K562 (cell line): ENCODE data around the gene ADK. TPM values are rescaled to one million over a fixed set of nuclear protein-coding genes. Genes with fewer than 3 reads are reported as not detected.

Experiments used
- ATAC-seq: fragments of 200-7000 bp; cut with Tn5 transposase; 3 replicates; pipeline ENCODE4 v1.9.1; 2020; ENCODE audit warnings: moderate library complexity
- BruUV-seq: library from RNA; stranded (reverse); fragments of 400-500 nt; replicated peaks from 2 replicates; lab custom pipeline; 2021; lab: Mats Ljungman, UMichigan
- CTCF ChIA-PET: fragments of 300-600 bp; formaldehyde crosslinking; extraction: SDS; loops from one replicate; lab custom pipeline; 2021; ENCODE audit warnings: low intra/inter-chr PET ratio; lab: Yijun Ruan, JAX
- POLR2A ChIA-PET: fragments of 300-600, 350-650 bp; sonication (Branson Sonifier 250); formaldehyde crosslinking; extraction: SDS; loops from one replicate; lab custom pipeline; 2021; ENCODE audit warnings: antibody characterized with exemption, inconsistent platforms; lab: Yijun Ruan, JAX
- DNase-seq, 4 experiments: peaks; one replicate each; pipeline versions ENCODE4 v3.0.0 to v3.0.0-alpha.2; 2011 to 2018; ENCODE audit warnings: low spot score in 3 of 4, mixed read lengths in 3 of 4; ENCODE audit errors: extremely low read depth in 1 of 4
- FAIRE-seq: peaks from 2 replicates; lab custom pipeline; 2011; peaks lifted over from hg19 to GRCh38; lab: Jason Lieb, UNC
- H2AFZ ChIP-seq: 2 replicates; pipeline ENCODE4 v1.6.0; 2011; ENCODE audit warnings: low read depth, low read length, control low read depth, inconsistent platforms
- H3K27ac ChIP-seq: fragments of 200-600 bp; 3 replicates; pipeline ENCODE4 v1.8.0; 2011; ENCODE audit warnings: low read depth, mild to moderate bottlenecking, control low read depth, inconsistent platforms, low read length, moderate library complexity, mixed read lengths; ENCODE audit errors: extremely low read depth
- H3K27me3 ChIP-seq, 2 experiments: fragments of 300-600 bp in 1 of 2; 2 replicates in 1 of 2; 3 replicates in 1 of 2; pipeline versions ENCODE4 v1.6.0 to v1.8.0; 2011; ENCODE audit warnings: inconsistent platforms in 2 of 2, low read length in 2 of 2, mild to moderate bottlenecking in 1 of 2, mixed read lengths in 1 of 2, moderate library complexity in 1 of 2; ENCODE audit not compliant: control insufficient read depth in 2 of 2, insufficient read depth in 2 of 2
- H3K36me3 ChIP-seq: fragments of 300-600 bp; 3 replicates; pipeline ENCODE4 v1.8.0; 2011; ENCODE audit warnings: mild to moderate bottlenecking, low read length, inconsistent platforms; ENCODE audit not compliant: control insufficient read depth, insufficient read depth
- H3K4me1 ChIP-seq, 2 experiments: fragments of 200-600 bp in 1 of 2; replicated peaks in 1 of 2; 2 replicates in 1 of 2; 3 replicates in 1 of 2; pipeline versions ENCODE4 v1.5.1 to v1.8.0; 2011; ENCODE audit warnings: inconsistent platforms in 2 of 2, low read length in 2 of 2, mild to moderate bottlenecking in 1 of 2, mixed read lengths in 1 of 2, moderate library complexity in 1 of 2; ENCODE audit not compliant: control insufficient read depth in 2 of 2, insufficient read depth in 2 of 2
- H3K4me2 ChIP-seq: 2 replicates; pipeline ENCODE4 v1.6.1; 2011; ENCODE audit warnings: low read length, control low read depth, inconsistent platforms, mixed read lengths; ENCODE audit not compliant: insufficient read depth
- H3K4me3 ChIP-seq: fragments of 200-600 bp; sonication (generic), shearing (Covaris generic); 2 replicates; pipeline ENCODE4 v1.5.1; 2016; ENCODE audit warnings: control low read depth, inconsistent platforms
- H3K79me2 ChIP-seq: fragments of 200-600 bp; 3 replicates; pipeline ENCODE4 v1.8.0; 2011; ENCODE audit warnings: low read length, inconsistent platforms; ENCODE audit not compliant: control insufficient read depth, insufficient read depth
- H3K9ac ChIP-seq, 2 experiments: 2 replicates each; pipeline versions ENCODE4 v1.6.0 to v1.6.1; 2011; ENCODE audit warnings: low read depth in 2 of 2, low read length in 2 of 2, control low read depth in 1 of 2, inconsistent platforms in 1 of 2, mild to moderate bottlenecking in 1 of 2, mixed read lengths in 1 of 2; ENCODE audit not compliant: insufficient read depth in 1 of 2
- H3K9me1 ChIP-seq: one replicate; pipeline ENCODE4 v1.6.0; 2011; ENCODE audit warnings: inconsistent platforms, mild to moderate bottlenecking, low read length, moderate library complexity; ENCODE audit not compliant: control insufficient read depth, insufficient read depth
- H3K9me3 ChIP-seq: replicated peaks from 2 replicates; pipeline ENCODE4 v1.5.1; 2011; ENCODE audit warnings: low read depth, low read length, inconsistent platforms; ENCODE audit not compliant: control insufficient read depth, insufficient read depth
- H4K20me1 ChIP-seq: replicated peaks from 2 replicates; pipeline ENCODE4 v1.6.1; 2011; ENCODE audit warnings: low read length, inconsistent platforms, mixed read lengths; ENCODE audit not compliant: control insufficient read depth, insufficient read depth
- ELF4 ChIP-seq: fragments of 450-650 bp; formaldehyde crosslinking; IDR thresholded peaks from 2 replicates; pipeline ENCODE4 v1.4.0; 2022; ENCODE audit warnings: missing genetic modification characterization
- HES1 ChIP-seq: fragments of 450-650 bp; IDR thresholded peaks from 2 replicates; pipeline ENCODE4 v1.6.1; 2016; ENCODE audit warnings: low read depth, mild to moderate bottlenecking, moderate library complexity
- SNRNP70 ChIP-seq: fragments of 200-400 bp; formaldehyde crosslinking; optimal IDR thresholded peaks from 2 replicates; pipeline ENCODE3; 2017; ENCODE audit warnings: low read depth, low read length
- ZBTB49 ChIP-seq: sonication (generic); formaldehyde crosslinking; IDR thresholded peaks from 2 replicates; pipeline ENCODE4 v1.8.0; 2022; ENCODE audit warnings: missing genetic modification reagents, mild to moderate bottlenecking, borderline replicate concordance
- WGBS: fragments of 100-300 bp; shearing (Covaris generic); methylation state at CpG from one replicate; pipeline ENCODE4 v1.1.6; 2016; ENCODE audit warnings: low coverage, mixed read lengths; ENCODE audit not compliant: insufficient coverage; ENCODE audit errors: missing lambda C conversion rate; 5-methylcytosine and 5-hydroxymethylcytosine counted together
- in situ Hi-C: fragments of 300-500 bp; cut with MboI; formaldehyde crosslinking; loops from 4 replicates; pipeline ENCODE4 v1.15.0; 2018; ENCODE audit warnings: inconsistent platforms, mixed read lengths
- intact Hi-C: fragments of 100-400 bp; cut with micrococcal nuclease; formaldehyde crosslinking; loops from 2 replicates; pipeline ENCODE4 v1.14.2; 2022
- polyA plus RNA-seq, 8 experiments: library from polyadenylated mRNA; depleted of rRNA in 4 of 8; stranded (reverse) in 5 of 8; unstranded in 3 of 8; fragments of >200 nt; fragmentation: Nextera tagmentation in 2 of 8; fragmentation: Illumina TruSeq in 1 of 8; extraction: Ambion mirVana in 2 of 8; extraction: Trizol in 1 of 8; gene quantifications; 2 replicates each; pipeline versions ENCODE4 v1.2.1 to v1.2.3, GENCODE V29; 2011 to 2014; ENCODE audit warnings: inconsistent platforms in 1 of 8, missing spikeins in 1 of 8
- total RNA-seq, 7 experiments: library from RNA; depleted of rRNA in 6 of 7; stranded (reverse); fragments of >200 nt in 6 of 7; fragmentation: Illumina TruSeq in 2 of 7; extraction: Trizol in 2 of 7; gene quantifications; 2 replicates each; pipeline versions ENCODE4 v1.2.1 to v1.2.3, GENCODE V29; 2011 to 2021; ENCODE audit warnings: low replicate concordance in 1 of 7

The ADK gene
- total and polyA plus RNA-seq, 9 of the 15 experiments (the other 6 are each of a cell fraction or from before 2014, with no cell fraction given): 54.2 to 97.8 (median 73.6) TPM

GRCh38 chr10:74167443-74167842, 16.4 kb downstream of the ADK start:
- H3K4me2 ChIP-seq: no peak overlapping the region

More at GRCh38 chr10:74167443-74167842, 16.4 kb downstream of the ADK start:
- Histone ChIP-seq H2AFZ (no peak overlapping the region), H3K4me3 (no peak overlapping the region), H3K27ac (no peak overlapping the region), H3K4me1 (peaks cover 0 to 8% of the 10 kb centered on the region in 2 experiments; a peak in 3 of 5 replicates), H3K79me2 (peaks cover 9% of the 10 kb centered on the region; the same call in 1 of the 3 replicates), H3K27me3 (no peaks in the 10 kb centered on the region), H4K20me1 (no peaks in the 10 kb centered on the region), H3K36me3 (no peaks in the 10 kb centered on the region), H3K9ac (no peak overlapping the region), H3K9me1 (no peaks in the 10 kb centered on the region), H3K9me3 (no peaks in the 10 kb centered on the region)
- ATAC-seq (peak; percentile 17; the same call in 2 of the 3 replicates), DNase-seq (no peak), FAIRE-seq (no peak)
- ChIA-PET POLR2A (interaction anchor here (0.6 to 5.6 kb wide), 7 partner anchors 10 to 455 kb away, joined by 3 to 43 read pairs (median 3); no protein-coding TSS in a partner anchor), CTCF (no interaction called here)
- TF ChIP-seq ZBTB49 (CRISPR knock-in tag) (no peak), ELF4 (CRISPR knock-in tag) (no peak), HES1 (no peak), SNRNP70 (no peak)
- 22% methylated on average over 1 of the region's 1 CpG for WGBS
- intact Hi-C loops (no loop called here), in situ Hi-C loops (no loop called here)
- BruUV-seq: no TSS peak
